ENCODE results near the gene GJD4. TPM values are rescaled to one million over a fixed set of nuclear protein-coding genes. Genes with fewer than 3 reads are reported as not detected.

Gene GJD4
- total RNA-seq, 1 donor from 2014 or later, result not detected

GRCh38 chr10:35614312-35614711 is 9.2 kb downstream of the GJD4 start:
- no peak for TF ChIP-seq CTCF (IDR thresholded peaks at IDR 0.05; ENCODE audit: unreplicated experiment)
- Mint-ChIP-seq H3K36me3 (no peaks in the 10 kb centered on the region), H3K27me3 (ENCODE audit: low read depth) (peaks cover 34% of the 10 kb centered on the region), H3K4me1 (peaks cover 6% of the 10 kb centered on the region), H3K4me3 (no peak overlapping the region), H3K9me3 (peaks cover 12% of the 10 kb centered on the region), H3K27ac (no peak overlapping the region)
- DNase-seq (ENCODE audit: low spot score in 2 of 2, unreplicated experiment in 2 of 2), result no peak

GRCh38 chr10:35626971-35627507 is 21.9 kb downstream of the GJD4 start:
- Mint-ChIP-seq H3K36me3 (no peaks in the 10 kb centered on the region), H3K4me1 (no peaks in the 10 kb centered on the region), H3K4me3 (no peak overlapping the region), H3K27ac (no peak overlapping the region), H3K9me3 (peaks cover 15% of the 10 kb centered on the region), H3K27me3 (ENCODE audit: low read depth) (peaks cover 6% of the 10 kb centered on the region)
- no peak for TF ChIP-seq CTCF (IDR thresholded peaks at IDR 0.05; ENCODE audit: unreplicated experiment)
- DNase-seq (ENCODE audit: low spot score in 2 of 2, unreplicated experiment in 2 of 2), result no peak

- TF ChIP-seq CTCF (IDR thresholded peaks at IDR 0.05; ENCODE audit: unreplicated experiment), result no peak
- no peak for DNase-seq (ENCODE audit: low spot score in 2 of 2, unreplicated experiment in 2 of 2)
- H3K27ac Mint-ChIP-seq, result no peak overlapping the region
- peaks cover 6% of the 10 kb centered on the region for H3K4me1 Mint-ChIP-seq
- H3K9me3 Mint-ChIP-seq, result peaks cover 8% of the 10 kb centered on the region
- H3K4me3 Mint-ChIP-seq, result no peak overlapping the region
- peaks cover 11% of the 10 kb centered on the region for H3K27me3 Mint-ChIP-seq (ENCODE audit: low read depth)
- H3K36me3 Mint-ChIP-seq, result no peaks in the 10 kb centered on the region
Measured at GRCh38 chr10:35631404-35631803, 26.3 kb downstream of the GJD4 start.

- H3K27ac Mint-ChIP-seq, result no peak overlapping the region
- no peaks in the 10 kb centered on the region for H3K36me3 Mint-ChIP-seq
- peaks cover 8% of the 10 kb centered on the region for H3K9me3 Mint-ChIP-seq
- no peak for DNase-seq (ENCODE audit: low spot score in 2 of 2, unreplicated experiment in 2 of 2)
- peaks cover 16% of the 10 kb centered on the region for H3K27me3 Mint-ChIP-seq (ENCODE audit: low read depth)
- peaks cover 11% of the 10 kb centered on the region for H3K4me1 Mint-ChIP-seq
- no peak overlapping the region for H3K4me3 Mint-ChIP-seq
- no peak for TF ChIP-seq CTCF (IDR thresholded peaks at IDR 0.05; ENCODE audit: unreplicated experiment)
Measured at GRCh38 chr10:35632027-35632426, 26.9 kb downstream of the GJD4 start.

- no peak for TF ChIP-seq CTCF (IDR thresholded peaks at IDR 0.05; ENCODE audit: unreplicated experiment)
- H3K36me3 Mint-ChIP-seq, result no peaks in the 10 kb centered on the region
- H3K27me3 Mint-ChIP-seq (ENCODE audit: low read depth), result peaks cover 29% of the 10 kb centered on the region
- H3K9me3 Mint-ChIP-seq, result peaks cover 8% of the 10 kb centered on the region
- no peak for DNase-seq (ENCODE audit: low spot score in 2 of 2, unreplicated experiment in 2 of 2)
- H3K4me1 Mint-ChIP-seq, result peaks cover 24% of the 10 kb centered on the region
- no peak overlapping the region for H3K27ac Mint-ChIP-seq
- H3K4me3 Mint-ChIP-seq, result no peak overlapping the region
Measured at GRCh38 chr10:35633006-35633980, 28.2 kb downstream of the GJD4 start.

Measured in mesothelial cell of epicardium (in vitro differentiated cells).